Keratinocyte (primary cell): ENCODE results near the gene NTN3. TPM values are rescaled to one million over a fixed set of nuclear protein-coding genes. Genes with fewer than 3 reads are reported as not detected.

ENCODE experiments used
- DNase-seq: peaks from one replicate; pipeline ENCODE4 v3.0.0-alpha.2; 2011; ENCODE audit warnings: low read depth, missing footprints, low spot score
- FAIRE-seq: peaks from 2 replicates; lab custom pipeline; 2011; peaks lifted over from hg19 to GRCh38; lab: Jason Lieb, UNC
- H2AFZ ChIP-seq: 2 replicates; pipeline ENCODE4 v1.6.0; 2012; ENCODE audit warnings: low read length, control low read depth, inconsistent platforms; ENCODE audit not compliant: control insufficient read depth
- H3K27ac ChIP-seq: 2 replicates; pipeline ENCODE4 v1.5.1; 2011; ENCODE audit warnings: low read length; ENCODE audit not compliant: control insufficient read depth, insufficient read depth
- H3K27me3 ChIP-seq: 3 replicates; pipeline ENCODE4 v1.6.0; 2011; ENCODE audit warnings: low read length; ENCODE audit not compliant: control insufficient read depth, insufficient read depth; ENCODE audit errors: extremely low read depth
- H3K36me3 ChIP-seq, 2 experiments: 2 replicates in 1 of 2; 3 replicates in 1 of 2; pipeline ENCODE4 v1.5.1; 2011; ENCODE audit warnings: low read length in 2 of 2, mild to moderate bottlenecking in 1 of 2; ENCODE audit not compliant: control insufficient read depth in 2 of 2, insufficient read depth in 2 of 2; ENCODE audit errors: extremely low read depth in 1 of 2
- H3K4me1 ChIP-seq: 3 replicates; pipeline ENCODE4 v1.5.1; 2011; ENCODE audit warnings: low read length; ENCODE audit not compliant: control insufficient read depth, insufficient read depth; ENCODE audit errors: extremely low read depth
- H3K4me2 ChIP-seq: 3 replicates; pipeline ENCODE4 v1.6.0; 2011; ENCODE audit warnings: low read depth, low read length; ENCODE audit not compliant: control insufficient read depth, insufficient read depth; ENCODE audit errors: extremely low read depth
- H3K4me3 ChIP-seq, 3 experiments: fragments of 200-600 bp in 1 of 3; sonication (generic) in 1 of 3; 2 replicates in 2 of 3; 3 replicates in 1 of 3; pipeline ENCODE4 v1.5.1; 2011 to 2016; ENCODE audit warnings: low read length in 3 of 3, mild to moderate bottlenecking in 3 of 3, control low read depth in 2 of 3, inconsistent platforms in 1 of 3, low read depth in 1 of 3, mixed read lengths in 1 of 3, mixed run types in 1 of 3, moderate library complexity in 1 of 3; ENCODE audit not compliant: control insufficient read depth in 2 of 3, insufficient read depth in 2 of 3; ENCODE audit errors: extremely low read depth in 1 of 3
- H3K79me2 ChIP-seq: 2 replicates; pipeline ENCODE4 v1.6.0; 2012; ENCODE audit warnings: low read length; ENCODE audit not compliant: control insufficient read depth, insufficient read depth
- H3K9ac ChIP-seq: 3 replicates; pipeline ENCODE4 v1.6.0; 2011; ENCODE audit warnings: low read length; ENCODE audit not compliant: control insufficient read depth, insufficient read depth; ENCODE audit errors: extremely low read depth
- H3K9me1 ChIP-seq: 3 replicates; pipeline ENCODE4 v1.6.0; 2011; ENCODE audit warnings: low read length; ENCODE audit not compliant: control insufficient read depth, insufficient read depth; ENCODE audit errors: extremely low read depth
- H3K9me3 ChIP-seq: 2 replicates; pipeline ENCODE4 v1.5.1; 2012; ENCODE audit warnings: low read depth, low read length; ENCODE audit not compliant: control insufficient read depth
- H4K20me1 ChIP-seq: 3 replicates; pipeline ENCODE4 v1.6.0; 2011; ENCODE audit warnings: low read length; ENCODE audit not compliant: control insufficient read depth, insufficient read depth; ENCODE audit errors: extremely low read depth
- CTCF ChIP-seq, 3 experiments: IDR thresholded peaks in 1 of 3; conservative IDR thresholded peaks in 1 of 3; optimal IDR thresholded peaks in 1 of 3; 2 replicates in 2 of 3; 3 replicates in 1 of 3; pipeline versions ENCODE3 to v1.5.1; 2011; ENCODE audit warnings: low read length in 3 of 3, mild to moderate bottlenecking in 3 of 3, moderate library complexity in 2 of 3, control low read depth in 1 of 3, inconsistent platforms in 1 of 3; ENCODE audit not compliant: insufficient read depth in 2 of 3; ENCODE audit errors: extremely low read depth in 1 of 3
- EZH2 ChIP-seq: IDR thresholded peaks from one replicate; pipeline ENCODE4 v1.6.1; 2012; ENCODE audit warnings: inconsistent platforms, mild to moderate bottlenecking, low read length, moderate library complexity
- dilution Hi-C: fragments of 300-500 bp; cut with MboI; formaldehyde crosslinking; loops from one replicate; pipeline ENCODE4 v1.7.0; 2020; ENCODE audit warnings: low sequenced_read_pairs; ENCODE audit not compliant: extremely low pct_ligation_motif_present
- polyA plus RNA-seq, 5 experiments: library from polyadenylated mRNA; depleted of rRNA in 3 of 5; stranded (reverse) in 3 of 5; stranded (forward) in 1 of 5; unstranded in 1 of 5; fragments of >200 nt; gene quantifications; 1 replicate in 1 of 5; 2 replicates in 3 of 5; 3 replicates in 1 of 5; pipeline versions ENCODE4 v1.2.1 to v1.2.3, GENCODE V29; 2011 to 2012; ENCODE audit warnings: missing spikeins in 2 of 5, low read depth in 1 of 5, low replicate concordance in 1 of 5

NTN3 gene
- polyA plus RNA-seq, 1 donor (not counting 4 experiments of a cell fraction or from before 2014, with no cell fraction given), result not detected

GRCh38 chr16:2497695-2498484 lies 26.8 kb downstream of the NTN3 start:
- no peaks in the 10 kb centered on the region for H3K9me3 ChIP-seq
- TF ChIP-seq EZH2, result no peak
- TF ChIP-seq CTCF (optimal IDR thresholded peaks at IDR 0.05 in 1 of 3, IDR thresholded peaks at IDR 0.05 in 1 of 3, conservative IDR thresholded peaks at IDR 0.05 in 1 of 3; ENCODE audit: extremely low read depth in 1 of 3, insufficient read depth in 2 of 3, low read length in 3 of 3), result no peak
- H3K36me3 ChIP-seq, result peaks cover 0 to 11% of the 10 kb centered on the region in 2 experiments
- H3K27ac ChIP-seq, result no peak overlapping the region
- no peak overlapping the region for H3K9ac ChIP-seq
- H3K9me1 ChIP-seq, result no peaks in the 10 kb centered on the region
- peaks cover 19% of the 10 kb centered on the region for H3K4me1 ChIP-seq
- H2AFZ ChIP-seq, result no peak overlapping the region
- DNase-seq (no peak), FAIRE-seq (no peak)
- no peaks in the 10 kb centered on the region for H3K79me2 ChIP-seq
- H3K4me2 ChIP-seq, result no peak overlapping the region
- H4K20me1 ChIP-seq, result peaks cover 3% of the 10 kb centered on the region
- no peak overlapping the region for H3K4me3 ChIP-seq
- no peaks in the 10 kb centered on the region for H3K27me3 ChIP-seq
- dilution Hi-C loops, result no loop called here

GRCh38 chr16:2498531-2499253 lies 27.6 kb downstream of the NTN3 start:
- Histone ChIP-seq H3K36me3 (peaks cover 0 to 11% of the 10 kb centered on the region in 2 experiments), H3K4me1 (peaks cover 19% of the 10 kb centered on the region), H2AFZ (no peak overlapping the region), H3K9me3 (no peaks in the 10 kb centered on the region), H3K79me2 (no peaks in the 10 kb centered on the region), H3K27me3 (no peaks in the 10 kb centered on the region), H3K9ac (no peak overlapping the region), H3K27ac (no peak overlapping the region), H3K9me1 (no peaks in the 10 kb centered on the region), H4K20me1 (peaks cover 3% of the 10 kb centered on the region), H3K4me3 (no peak overlapping the region), H3K4me2 (no peak overlapping the region)
- no peak for TF ChIP-seq EZH2
- TF ChIP-seq CTCF (optimal IDR thresholded peaks at IDR 0.05 in 1 of 3, IDR thresholded peaks at IDR 0.05 in 1 of 3, conservative IDR thresholded peaks at IDR 0.05 in 1 of 3; ENCODE audit: extremely low read depth in 1 of 3, insufficient read depth in 2 of 3, low read length in 3 of 3), result no peak
- FAIRE-seq (no peak), DNase-seq (no peak)
- dilution Hi-C loops, result no loop called here
